Activated CD4-positive, CD25-positive, alpha-beta regulatory T cell treated with anti-CD3 and anti-CD28 coated beads, Interleukin-2, amount 50 U/mL, for 16 hours (primary cell): ENCODE results near the gene TOLLIP.

ENCODE experiments used
- DNase-seq: peaks from one replicate; pipeline ENCODE4 v3.0.0-alpha.2; 2020; ENCODE audit warnings: low read depth, low spot score

TOLLIP gene

GRCh38 chr11:1232021-1232882, 77.2 kb downstream of the TOLLIP start:
- no peak for DNase-seq

GRCh38 chr11:1231396-1232020, 77.9 kb downstream of the TOLLIP start:
- no peak for DNase-seq

GRCh38 chr11:1230456-1231395, 78.7 kb downstream of the TOLLIP start:
- DNase-seq = no peak

GRCh38 chr11:1230121-1230455, 79.3 kb downstream of the TOLLIP start:
- DNase-seq = no peak

GRCh38 chr11:1229471-1230120, 79.8 kb downstream of the TOLLIP start:
- DNase-seq = no peak

GRCh38 chr11:1228921-1229451, 80.4 kb downstream of the TOLLIP start:
- no peak for DNase-seq

DNA sequence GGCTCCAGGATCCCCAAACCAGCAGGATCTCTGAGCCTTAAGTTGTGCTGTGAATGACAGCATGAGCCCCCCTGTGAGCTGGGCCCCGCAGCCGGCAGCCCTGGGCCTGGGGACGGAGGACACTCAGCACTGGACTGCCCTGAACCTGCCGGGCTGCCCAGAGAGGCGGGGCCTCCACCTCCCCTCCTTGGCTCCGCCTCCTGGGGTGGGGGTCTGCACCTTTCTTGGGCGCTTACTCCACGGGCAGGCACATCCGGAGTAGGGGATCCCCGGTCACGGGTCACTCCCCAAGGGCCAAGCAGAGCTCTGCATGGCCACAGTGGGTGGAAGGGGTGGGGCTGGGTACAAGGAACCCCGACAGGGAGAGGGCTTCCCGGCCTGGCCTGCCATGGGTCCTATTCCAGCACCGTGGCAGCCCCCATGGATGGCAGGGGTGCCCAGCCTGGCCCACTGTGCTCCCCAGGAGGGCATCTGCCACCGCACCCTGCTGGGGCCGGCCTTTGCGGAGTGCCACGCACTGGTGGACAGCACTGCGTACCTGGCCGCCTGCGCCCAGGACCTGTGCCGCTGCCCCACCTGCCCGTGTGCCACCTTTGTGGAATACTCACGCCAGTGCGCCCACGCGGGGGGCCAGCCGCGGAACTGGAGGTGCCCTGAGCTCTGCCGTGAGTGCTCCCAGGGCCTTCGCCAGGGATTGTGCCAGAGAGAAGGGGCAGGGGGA, 81.2 kb downstream of the TOLLIP start:
- DNase-seq = no peak

- DNase-seq = no peak
Observed at GRCh38 chr11:1227551-1228100, 81.8 kb downstream of the TOLLIP start.

GRCh38 chr11:1226986-1227550, 82.4 kb downstream of the TOLLIP start:
- DNase-seq = no peak

- no peak for DNase-seq
Observed at GRCh38 chr11:1226226-1226985, 83.0 kb downstream of the TOLLIP start.

- DNase-seq = no peak
Observed at GRCh38 chr11:1225386-1226225, 83.8 kb downstream of the TOLLIP start.

GRCh38 chr11:1224491-1225385, 84.7 kb downstream of the TOLLIP start:
- DNase-seq = no peak
